Measurements from ENCODE around the gene P2RY4. TPM values are rescaled to one million over a fixed set of nuclear protein-coding genes. Genes with fewer than 3 reads are reported as not detected.
A peak's percentile ranks its signal among the peaks of the same experiment; 100 is the strongest.
"Not testable (repeated sequence)": the region's sequence is repeated elsewhere in the genome, so short reads cannot be mapped to it uniquely, and the experiment has no call there.

Gene P2RY4
- total RNA-seq, 1 experiment from 2014 or later = not detected

- no peak for DNase-seq (ENCODE audit: low spot score)
Observed at GRCh38 chrX:70244881-70245280, 15.1 kb downstream of the P2RY4 start.

DNA sequence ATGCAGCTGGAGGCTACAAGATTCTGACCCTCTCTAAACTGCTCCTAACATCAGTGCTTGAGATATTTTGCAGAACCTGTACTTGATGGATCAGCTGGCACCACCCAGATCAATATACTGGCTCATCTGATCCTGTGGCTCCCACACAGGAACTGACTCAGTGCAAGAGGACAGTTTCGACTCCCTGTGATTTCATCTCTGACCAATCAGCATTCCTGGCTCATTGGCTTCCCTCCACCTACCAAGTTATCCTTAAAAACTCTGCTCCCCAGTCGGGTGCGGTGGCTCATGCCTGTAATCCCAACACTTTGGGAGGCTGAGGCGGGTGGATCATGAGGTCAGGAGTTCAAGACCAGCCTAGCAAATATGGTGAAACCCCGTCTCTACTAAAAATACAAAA lies 16.4 kb downstream of the P2RY4 start:
- not testable (repeated sequence) for DNase-seq (ENCODE audit: low spot score)

DNA sequence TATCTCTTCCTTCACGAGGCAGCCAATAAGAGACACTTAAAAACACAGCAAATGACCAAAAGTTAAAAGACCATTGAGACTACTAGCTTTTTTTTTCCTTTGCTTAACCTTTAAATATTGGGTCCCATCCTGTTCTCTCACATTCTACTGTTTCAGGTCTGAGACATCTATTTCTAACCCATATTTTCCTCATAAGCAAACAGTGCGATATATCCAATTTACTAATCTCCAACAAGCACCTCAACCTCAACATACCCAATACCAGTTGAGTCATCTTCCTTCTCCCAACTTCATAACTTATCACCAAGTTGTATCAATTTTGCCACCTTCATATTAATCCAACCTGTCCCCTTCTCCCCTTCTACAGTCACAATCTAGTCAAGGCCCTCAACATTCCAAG lies 18.5 kb downstream of the P2RY4 start:
- no peak for DNase-seq (ENCODE audit: low spot score)

DNA sequence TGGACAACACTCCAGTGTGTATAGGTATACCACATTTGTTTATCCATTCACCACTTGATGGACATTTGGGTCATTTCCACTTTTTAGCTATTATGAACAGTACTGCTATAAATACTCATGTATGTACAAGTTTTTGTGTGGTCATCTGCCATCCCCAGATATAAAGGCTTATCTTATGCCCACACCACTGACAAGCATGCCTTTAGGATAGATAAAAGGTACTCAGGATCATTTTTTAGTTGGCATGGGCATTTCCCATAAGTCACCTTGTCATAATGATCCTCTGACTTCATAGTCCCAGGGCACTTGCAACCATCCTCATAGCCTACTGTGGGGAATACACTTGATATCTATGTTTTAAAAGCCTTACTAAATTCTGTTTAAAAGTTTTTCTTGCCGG lies 19.3 kb downstream of the P2RY4 start:
- DNase-seq (ENCODE audit: low spot score) = no peak

- DNase-seq (ENCODE audit: low spot score) = no peak
Observed at GRCh38 chrX:70234355-70234754, 25.6 kb downstream of the P2RY4 start, which contains the start of gene AWAT1. Gene AWAT1, plus strand, starts transcription at chrX:70234655. Its CDS starts 41 bp downstream, at chrX:70234696.

DNA sequence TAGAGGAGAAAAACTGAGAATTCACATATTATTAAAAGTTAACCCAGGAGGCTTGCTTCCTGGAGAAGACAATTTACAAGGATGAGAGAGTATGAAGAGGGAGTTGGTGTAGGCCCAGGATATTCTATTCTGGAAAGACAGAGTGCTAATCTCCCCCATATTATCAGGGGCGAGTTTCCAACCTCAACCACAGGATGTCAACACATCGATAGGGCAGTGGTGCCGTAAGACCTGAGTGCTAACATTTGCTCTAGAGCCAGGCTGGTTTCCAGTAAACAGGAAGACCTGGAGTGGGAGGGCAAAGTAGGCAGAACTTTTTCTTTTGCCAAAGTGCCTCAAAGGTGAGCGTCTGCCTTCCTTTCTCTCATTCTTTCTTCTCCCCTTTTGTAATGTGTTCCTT lies 28.3 kb downstream of the P2RY4 start:
- no peak for DNase-seq (ENCODE audit: low spot score)

GRCh38 chrX:70226687-70227086 lies 33.3 kb downstream of the P2RY4 start:
- DNase-seq (ENCODE audit: low spot score) = no peak

DNA sequence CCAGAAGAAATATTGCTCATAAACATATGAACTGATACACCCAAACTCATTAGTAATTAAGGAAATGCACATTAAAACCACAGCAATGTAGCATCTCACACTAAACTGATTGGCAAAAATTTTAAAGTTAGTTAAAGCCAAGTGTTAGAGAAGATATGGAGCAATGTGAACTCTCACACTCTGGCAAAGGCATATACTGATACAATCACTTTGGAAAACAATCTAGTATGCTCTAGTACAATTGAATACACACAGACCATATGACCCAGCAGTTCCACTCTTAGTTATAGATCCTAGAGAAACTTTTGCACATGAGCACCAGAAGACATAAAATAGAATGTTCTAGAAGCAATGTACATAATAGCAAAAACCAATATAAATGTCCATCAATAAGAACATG lies 34.0 kb downstream of the P2RY4 start:
- no peak for DNase-seq (ENCODE audit: low spot score)

DNA sequence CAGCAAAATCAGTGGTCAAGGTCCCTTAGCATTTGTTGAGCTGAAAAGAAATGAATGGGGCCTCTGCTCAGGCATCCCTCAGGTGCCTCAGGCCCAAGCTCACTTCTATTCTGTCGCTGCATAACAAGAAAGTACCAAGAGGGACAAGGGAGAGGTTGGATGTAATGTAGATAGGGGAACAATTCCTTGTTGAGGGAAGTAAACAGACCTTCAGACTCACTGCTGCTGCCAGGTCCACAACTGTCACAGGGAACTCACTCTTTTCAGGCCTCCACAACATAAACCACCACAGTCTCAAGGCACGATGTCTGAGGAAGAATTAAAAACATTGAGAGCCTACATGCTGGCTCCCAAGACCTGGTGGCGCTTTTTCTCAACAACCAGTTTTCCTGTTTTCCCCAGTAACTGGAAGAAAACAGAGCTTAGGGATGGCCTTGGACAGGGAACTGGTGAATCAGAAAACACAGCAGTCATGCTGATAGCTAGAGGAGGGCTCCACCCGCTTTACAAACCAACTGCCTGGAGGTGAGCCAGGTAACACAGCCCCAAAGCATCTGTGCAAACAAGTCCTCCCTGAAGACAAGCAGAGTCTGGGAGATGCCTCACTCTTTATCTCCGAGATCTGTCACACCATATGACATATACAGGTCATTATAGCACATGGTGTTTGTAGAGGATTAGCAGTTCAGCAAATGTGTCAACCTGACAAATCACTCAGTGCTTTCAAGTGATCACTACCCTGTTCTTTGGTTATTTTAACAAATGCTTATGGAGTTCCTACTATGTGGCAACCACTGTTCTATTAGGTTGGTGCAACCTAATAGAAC lies 39.9 kb downstream of the P2RY4 start:
- peak; percentile 77 for DNase-seq (ENCODE audit: low spot score)

DNA sequence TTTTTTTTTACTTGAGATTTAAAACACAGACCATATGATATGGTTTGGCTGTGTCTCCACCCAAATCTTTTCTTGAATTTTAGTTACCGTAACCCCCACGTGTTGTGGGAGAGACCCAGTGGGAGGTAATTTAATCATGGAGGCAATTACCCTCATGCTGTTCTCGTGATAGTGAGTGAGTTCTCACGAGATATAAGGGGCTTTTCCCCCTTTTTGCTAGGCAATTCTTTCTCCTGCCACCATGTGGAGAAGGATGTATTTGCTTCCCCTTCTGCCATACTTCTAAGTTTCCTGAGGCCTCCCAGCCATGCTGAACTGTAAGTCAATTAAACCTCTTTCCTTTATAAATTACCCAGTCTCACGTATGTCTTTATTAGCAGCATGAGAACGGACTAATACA lies 50.4 kb downstream of the P2RY4 start:
- DNase-seq (ENCODE audit: low spot score) = not testable (repeated sequence)

GRCh38 chrX:70208479-70208878 lies 51.5 kb downstream of the P2RY4 start:
- no peak for DNase-seq (ENCODE audit: low spot score)

Small RNAs within 50 kb of the gene (small RNA-seq; reads per million reads assigned to genes)
- 1.1 reads per million, percentile 39 among the genes with 10 or more reads in this experiment for gene RNA5SP507

Other genes starting within 250 kb of the P2RY4 start
- gene AWAT2, start 210.3 kb downstream of the P2RY4 start, total RNA-seq (2014; rRNA removed; shearing (Covaris generic)) = not detected in 2 replicates
- gene OTUD6A, start 197.7 kb downstream of the P2RY4 start, total RNA-seq (2014; rRNA removed; shearing (Covaris generic)) = not detected in 2 replicates
- gene IGBP1, start 126.8 kb downstream of the P2RY4 start, total RNA-seq (2014; rRNA removed; shearing (Covaris generic)) = 33.8 and 40.0 TPM in 2 replicates
- gene DGAT2L6, start 82.7 kb downstream of the P2RY4 start, total RNA-seq (2014; rRNA removed; shearing (Covaris generic)) = not detected in 2 replicates
- gene AWAT1, start 25.5 kb downstream of the P2RY4 start, total RNA-seq (2014; rRNA removed; shearing (Covaris generic)) = not detected in 2 replicates
- not detected in 2 replicates for gene ARR3, start 8.1 kb upstream of the P2RY4 start, total RNA-seq (2014; rRNA removed; shearing (Covaris generic))
- gene RAB41, start 22.0 kb upstream of the P2RY4 start, total RNA-seq (2014; rRNA removed; shearing (Covaris generic)) = not detected in 2 replicates
- gene PDZD11, start 29.7 kb upstream of the P2RY4 start, total RNA-seq (2014; rRNA removed; shearing (Covaris generic)) = 43.1 and 52.3 TPM in 2 replicates
- 20.1 and 21.7 TPM in 2 replicates for gene KIF4A, start 29.9 kb upstream of the P2RY4 start, total RNA-seq (2014; rRNA removed; shearing (Covaris generic))
- gene GDPD2, start 163.1 kb upstream of the P2RY4 start, total RNA-seq (2014; rRNA removed; shearing (Covaris generic)) = not detected in 2 replicates
- gene DLG3, start 184.6 kb upstream of the P2RY4 start, total RNA-seq (2014; rRNA removed; shearing (Covaris generic)) = 40.8 and 55.6 TPM in 2 replicates

All from HT-29 (cell line).